ENCODE measurements around the gene CCP110.

CCP110 gene

DNA sequence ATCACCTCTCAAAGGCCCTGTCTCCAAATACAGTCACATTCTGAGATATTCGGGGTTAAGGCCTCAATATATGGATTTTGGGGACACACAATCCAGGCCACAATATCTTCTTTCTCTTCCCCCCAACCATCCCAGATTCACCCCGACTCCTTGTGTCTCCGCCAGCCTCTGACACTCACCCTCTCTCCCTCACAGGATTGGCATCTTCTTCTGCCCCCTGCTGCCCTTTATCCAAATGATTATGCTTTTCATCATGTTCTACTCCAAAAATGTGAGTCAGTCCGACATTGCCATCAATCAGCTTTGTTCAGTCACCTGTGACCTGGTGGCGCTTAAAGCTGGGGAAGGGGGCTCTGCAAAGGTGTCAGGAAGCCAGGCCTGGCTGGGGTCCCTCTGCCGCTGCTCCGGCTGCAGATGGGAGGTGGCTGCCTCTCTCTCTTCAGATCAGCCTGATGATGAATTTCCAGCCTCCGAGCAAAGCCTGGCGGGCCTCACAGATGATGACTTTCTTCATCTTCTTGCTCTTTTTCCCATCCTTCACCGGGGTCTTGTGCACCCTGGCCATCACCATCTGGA lies 36.9 kb upstream of the CCP110 start:
- no peaks in the 10 kb centered on the region for H3K9me3 ChIP-seq (ENCODE audit: control insufficient read depth, low read length)
- no peak overlapping the region for H3K4me3 ChIP-seq (ENCODE audit: extremely low read depth, insufficient read depth, low read length, poor library complexity, severe bottlenecking)
- H3K36me3 ChIP-seq (ENCODE audit: control insufficient read depth, insufficient read depth, low read length) = no peaks in the 10 kb centered on the region
- WGBS, 2 experiments (ENCODE audit: insufficient coverage in 2 of 2) = 94 to 97% methylated on average over 6 to 8 of the region's 10 CpGs
- H3K27ac ChIP-seq (ENCODE audit: low read depth, low read length, severe bottlenecking) = no peak overlapping the region
- no peaks in the 10 kb centered on the region for H3K4me1 ChIP-seq (ENCODE audit: control insufficient read depth, insufficient read depth, low read length, poor library complexity, severe bottlenecking)

DNA sequence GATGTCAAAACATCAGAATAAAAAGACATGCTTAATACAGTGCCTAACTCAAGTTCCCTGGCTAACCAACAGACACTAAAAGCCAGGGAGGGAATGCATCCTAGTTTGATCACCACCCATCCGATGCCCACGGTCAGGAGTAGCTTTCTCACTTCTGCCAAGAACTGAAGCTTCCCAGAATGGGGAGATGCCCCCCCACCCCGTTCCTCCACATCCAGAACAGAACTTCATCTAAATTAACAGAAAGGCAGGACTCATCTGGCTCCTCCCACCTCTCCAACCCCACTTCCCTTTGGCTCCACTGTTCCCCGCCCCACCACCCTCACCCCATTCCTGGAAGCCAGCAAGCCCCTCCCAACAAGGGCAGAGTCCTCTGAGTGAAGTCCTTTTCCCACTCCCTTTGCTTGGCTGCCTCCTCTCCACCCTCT lies 35.5 kb upstream of the CCP110 start:
- Histone ChIP-seq H3K4me1 (ENCODE audit: control insufficient read depth, insufficient read depth, low read length, poor library complexity, severe bottlenecking) (no peaks in the 10 kb centered on the region), H3K36me3 (ENCODE audit: control insufficient read depth, insufficient read depth, low read length) (no peaks in the 10 kb centered on the region), H3K27ac (ENCODE audit: low read depth, low read length, severe bottlenecking) (no peak overlapping the region), H3K9me3 (ENCODE audit: control insufficient read depth, low read length) (no peaks in the 10 kb centered on the region), H3K4me3 (ENCODE audit: extremely low read depth, insufficient read depth, low read length, poor library complexity, severe bottlenecking) (no peak overlapping the region)
- 60 to 62% methylated on average over 3 of the region's 4 CpGs for WGBS, 2 experiments (ENCODE audit: insufficient coverage in 2 of 2)

DNA sequence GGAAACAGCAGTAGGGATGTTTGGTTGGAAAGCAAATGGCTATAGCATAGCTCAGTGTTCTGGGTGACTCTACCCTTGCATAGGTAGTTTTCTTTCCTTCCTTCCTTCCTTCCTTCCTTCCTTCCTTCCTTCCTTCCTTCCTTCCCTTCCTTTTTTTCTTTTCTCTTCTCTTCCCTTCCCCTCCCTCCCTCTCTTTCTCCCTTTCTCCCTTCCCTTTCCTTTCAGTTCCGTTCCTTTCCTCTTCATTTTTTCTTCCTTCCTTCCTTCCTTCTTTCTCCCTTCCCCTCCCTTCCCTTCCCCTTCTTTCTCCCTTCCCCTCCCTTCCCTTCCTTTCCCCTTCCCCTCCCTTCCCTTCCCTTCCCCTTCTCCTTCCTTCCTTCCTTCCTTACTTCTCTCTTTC lies 33.1 kb upstream of the CCP110 start:
- H3K4me1 ChIP-seq (ENCODE audit: control insufficient read depth, insufficient read depth, low read length, poor library complexity, severe bottlenecking) = no peaks in the 10 kb centered on the region
- WGBS, 2 experiments (ENCODE audit: insufficient coverage in 2 of 2) = 100% methylated on average over 1 of the region's 1 CpG
- H3K4me3 ChIP-seq (ENCODE audit: extremely low read depth, insufficient read depth, low read length, poor library complexity, severe bottlenecking) = no peak overlapping the region
- no peak overlapping the region for H3K27ac ChIP-seq (ENCODE audit: low read depth, low read length, severe bottlenecking)
- H3K9me3 ChIP-seq (ENCODE audit: control insufficient read depth, low read length) = no peaks in the 10 kb centered on the region
- no peaks in the 10 kb centered on the region for H3K36me3 ChIP-seq (ENCODE audit: control insufficient read depth, insufficient read depth, low read length)

DNA sequence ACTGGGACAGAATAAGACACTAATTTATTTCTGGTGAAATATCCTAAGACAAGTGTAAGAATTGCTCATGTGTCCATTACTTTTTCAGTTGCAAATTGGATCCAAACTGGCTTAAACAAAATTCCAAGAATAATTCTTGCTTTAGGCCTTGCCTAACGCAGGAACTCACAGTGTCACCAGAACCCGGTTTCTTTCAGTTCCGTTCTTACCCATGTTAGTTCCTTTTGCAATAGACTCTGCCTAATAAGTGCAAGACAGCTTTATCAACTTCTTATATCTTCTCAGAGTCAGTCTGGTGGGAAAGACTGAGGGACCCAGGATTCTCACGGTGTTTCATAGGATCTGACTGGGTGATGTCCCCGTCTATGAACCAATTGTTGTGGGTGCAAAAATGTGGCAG lies 26.6 kb upstream of the CCP110 start:
- 87 to 100% methylated on average over 3 to 4 of the region's 5 CpGs for WGBS, 2 experiments (ENCODE audit: insufficient coverage in 2 of 2)
- H3K4me3 ChIP-seq (ENCODE audit: extremely low read depth, insufficient read depth, low read length, poor library complexity, severe bottlenecking) = no peak overlapping the region
- peaks cover 35% of the 10 kb centered on the region for H3K36me3 ChIP-seq (ENCODE audit: control insufficient read depth, insufficient read depth, low read length)
- no peaks in the 10 kb centered on the region for H3K4me1 ChIP-seq (ENCODE audit: control insufficient read depth, insufficient read depth, low read length, poor library complexity, severe bottlenecking)
- no peaks in the 10 kb centered on the region for H3K9me3 ChIP-seq (ENCODE audit: control insufficient read depth, low read length)
- H3K27ac ChIP-seq (ENCODE audit: low read depth, low read length, severe bottlenecking) = no peak overlapping the region

GRCh38 chr16:19499006-19499405 lies 24.7 kb upstream of the CCP110 start:
- no peak overlapping the region for H3K4me3 ChIP-seq (ENCODE audit: extremely low read depth, insufficient read depth, low read length, poor library complexity, severe bottlenecking)
- H3K36me3 ChIP-seq (ENCODE audit: control insufficient read depth, insufficient read depth, low read length) = peaks cover 53% of the 10 kb centered on the region
- no peaks in the 10 kb centered on the region for H3K4me1 ChIP-seq (ENCODE audit: control insufficient read depth, insufficient read depth, low read length, poor library complexity, severe bottlenecking)
- WGBS, 2 experiments (ENCODE audit: insufficient coverage in 2 of 2) = 88 to 100% methylated on average over 2 of the region's 5 CpGs
- H3K9me3 ChIP-seq (ENCODE audit: control insufficient read depth, low read length) = no peaks in the 10 kb centered on the region
- no peak overlapping the region for H3K27ac ChIP-seq (ENCODE audit: low read depth, low read length, severe bottlenecking)

DNA sequence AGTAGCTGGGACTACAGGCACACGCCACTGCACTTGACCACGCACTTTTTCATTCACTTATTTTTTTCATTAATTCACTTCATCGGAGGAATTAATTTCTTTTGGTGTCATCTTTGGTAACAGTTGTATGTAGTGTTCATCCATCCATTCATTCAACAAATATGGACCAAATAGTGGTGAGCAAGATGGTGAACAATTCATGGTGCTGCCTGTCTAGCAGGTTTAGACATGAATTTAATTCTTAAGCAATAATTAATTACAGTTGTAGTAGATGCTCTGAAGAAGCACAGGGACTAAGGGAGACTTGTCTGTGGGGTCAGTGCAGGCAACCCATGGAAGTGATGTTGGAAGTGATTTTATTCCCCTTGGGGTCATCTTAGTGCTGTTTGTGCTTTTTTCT lies 24.3 kb upstream of the CCP110 start:
- peaks cover 58% of the 10 kb centered on the region for H3K36me3 ChIP-seq (ENCODE audit: control insufficient read depth, insufficient read depth, low read length)
- no peaks in the 10 kb centered on the region for H3K4me1 ChIP-seq (ENCODE audit: control insufficient read depth, insufficient read depth, low read length, poor library complexity, severe bottlenecking)
- WGBS, 2 experiments (ENCODE audit: insufficient coverage in 2 of 2) = 100% methylated on average over 1 of the region's 3 CpGs; no CpG with 5 or more reads in 1 of the 2 experiments
- no peaks in the 10 kb centered on the region for H3K9me3 ChIP-seq (ENCODE audit: control insufficient read depth, low read length)
- no peak overlapping the region for H3K27ac ChIP-seq (ENCODE audit: low read depth, low read length, severe bottlenecking)
- H3K4me3 ChIP-seq (ENCODE audit: extremely low read depth, insufficient read depth, low read length, poor library complexity, severe bottlenecking) = no peak overlapping the region

DNA sequence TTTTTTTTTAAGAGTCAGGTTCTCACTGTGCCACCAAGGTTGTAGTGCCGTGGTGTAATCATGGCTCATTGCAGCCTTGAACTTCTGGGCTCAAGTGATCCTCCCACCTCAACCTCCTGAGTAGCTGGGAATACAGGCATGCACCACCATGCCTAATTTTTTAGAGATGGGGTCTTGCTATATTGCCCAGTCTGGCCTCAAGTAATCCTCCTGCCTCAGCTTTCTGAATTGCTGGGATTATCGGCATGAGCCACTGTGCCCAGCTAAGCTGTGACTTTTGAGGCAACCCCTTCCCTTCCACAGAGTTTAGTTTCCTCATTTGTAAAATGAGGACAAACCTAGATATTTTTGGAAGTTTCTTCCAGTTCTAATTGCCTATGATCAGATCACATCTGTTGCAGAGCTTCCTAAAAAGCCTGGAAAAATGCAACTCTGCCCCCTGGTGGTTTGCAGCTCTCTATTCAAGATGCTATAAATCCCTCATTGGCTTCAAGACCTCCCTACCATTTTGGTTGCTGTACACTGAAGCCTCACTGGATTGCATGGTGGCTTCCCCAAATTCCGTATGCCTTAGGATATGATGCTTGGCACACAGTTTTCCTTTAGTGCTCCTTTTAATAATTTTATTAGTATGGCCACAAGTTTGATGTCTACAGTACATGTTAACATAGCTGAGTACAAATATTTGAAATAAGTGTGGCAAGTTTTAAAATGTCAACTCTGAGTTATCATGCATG lies 21.2 kb upstream of the CCP110 start:
- no peaks in the 10 kb centered on the region for H3K9me3 ChIP-seq (ENCODE audit: control insufficient read depth, low read length)

GRCh38 chr16:19503461-19504075 lies 20.2 kb upstream of the CCP110 start:
- Histone ChIP-seq H3K4me1 (ENCODE audit: control insufficient read depth, insufficient read depth, low read length, poor library complexity, severe bottlenecking) (no peaks in the 10 kb centered on the region), H3K36me3 (ENCODE audit: control insufficient read depth, insufficient read depth, low read length) (peaks cover 88% of the 10 kb centered on the region), H3K4me3 (ENCODE audit: extremely low read depth, insufficient read depth, low read length, poor library complexity, severe bottlenecking) (no peak overlapping the region), H3K9me3 (ENCODE audit: control insufficient read depth, low read length) (no peaks in the 10 kb centered on the region), H3K27ac (ENCODE audit: low read depth, low read length, severe bottlenecking) (no peak overlapping the region)
- 100% methylated on average over 2 of the region's 5 CpGs for WGBS, 2 experiments (ENCODE audit: insufficient coverage in 2 of 2)

More for the DNA sequence above, 21.2 kb upstream of the CCP110 start:
- no peak overlapping the region for H3K27ac ChIP-seq (ENCODE audit: low read depth, low read length, severe bottlenecking)
- H3K4me1 ChIP-seq (ENCODE audit: control insufficient read depth, insufficient read depth, low read length, poor library complexity, severe bottlenecking) = no peaks in the 10 kb centered on the region
- WGBS, 2 experiments (ENCODE audit: insufficient coverage in 2 of 2) = 80 to 94% methylated on average over 2 of the region's 3 CpGs
- peaks cover 78% of the 10 kb centered on the region for H3K36me3 ChIP-seq (ENCODE audit: control insufficient read depth, insufficient read depth, low read length)
- H3K4me3 ChIP-seq (ENCODE audit: extremely low read depth, insufficient read depth, low read length, poor library complexity, severe bottlenecking) = no peak overlapping the region

GRCh38 chr16:19505600-19506303 lies 18.0 kb upstream of the CCP110 start:
- no peak overlapping the region for H3K27ac ChIP-seq (ENCODE audit: low read depth, low read length, severe bottlenecking)
- 100% methylated on average over 1 of the region's 5 CpGs for WGBS, 2 experiments (ENCODE audit: insufficient coverage in 2 of 2)
- no peak overlapping the region for H3K4me3 ChIP-seq (ENCODE audit: extremely low read depth, insufficient read depth, low read length, poor library complexity, severe bottlenecking)
- peaks cover 80% of the 10 kb centered on the region for H3K36me3 ChIP-seq (ENCODE audit: control insufficient read depth, insufficient read depth, low read length)
- no peaks in the 10 kb centered on the region for H3K9me3 ChIP-seq (ENCODE audit: control insufficient read depth, low read length)
- H3K4me1 ChIP-seq (ENCODE audit: control insufficient read depth, insufficient read depth, low read length, poor library complexity, severe bottlenecking) = no peaks in the 10 kb centered on the region

DNA sequence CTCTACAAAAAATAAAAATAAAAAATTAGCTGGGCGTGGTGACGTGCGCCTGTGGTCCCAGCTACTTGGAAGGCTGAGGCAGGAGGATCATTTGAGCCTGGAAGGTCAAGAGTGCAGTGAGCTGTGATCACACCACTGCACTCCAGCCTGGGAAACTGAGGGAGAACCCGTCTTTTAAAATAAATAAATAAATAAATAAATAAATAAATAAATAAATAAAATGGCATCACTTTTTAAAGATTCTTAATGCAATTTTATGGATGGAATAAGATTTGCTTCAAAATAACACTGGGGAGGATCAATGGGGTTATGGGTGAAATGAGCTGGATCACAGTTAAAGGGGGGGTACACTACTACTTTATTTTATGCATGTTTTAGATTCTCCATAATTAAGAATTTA lies 16.8 kb upstream of the CCP110 start:
- 97 to 100% methylated on average over 3 of the region's 4 CpGs for WGBS, 2 experiments (ENCODE audit: insufficient coverage in 2 of 2)
- peaks cover 77% of the 10 kb centered on the region for H3K36me3 ChIP-seq (ENCODE audit: control insufficient read depth, insufficient read depth, low read length)
- H3K9me3 ChIP-seq (ENCODE audit: control insufficient read depth, low read length) = no peaks in the 10 kb centered on the region
- H3K27ac ChIP-seq (ENCODE audit: low read depth, low read length, severe bottlenecking) = no peak overlapping the region
- H3K4me3 ChIP-seq (ENCODE audit: extremely low read depth, insufficient read depth, low read length, poor library complexity, severe bottlenecking) = no peak overlapping the region
- no peaks in the 10 kb centered on the region for H3K4me1 ChIP-seq (ENCODE audit: control insufficient read depth, insufficient read depth, low read length, poor library complexity, severe bottlenecking)

Data from mesodermal cell (in vitro differentiated cells).